Activated naive CD8-positive, alpha-beta T cell treated with anti-CD3 and anti-CD28 coated beads, Interleukin-2, amount 10 ng/mL, durations not matched to agents 7 days and 5 days (primary cell): Measurements from ENCODE around the gene NOTUM. TPM values are rescaled to one million over a fixed set of nuclear protein-coding genes. Genes with fewer than 3 reads are reported as not detected.

Source experiments
- ATAC-seq: fragments of 150-1000 bp; cut with Tn5 transposase; one replicate; pipeline ENCODE4 v1.10.0; 2021; ENCODE audit warnings: low read depth, moderate library complexity
- POLR2A ChIA-PET: fragments of 350-600 bp; sonication (Branson Sonifier 250); formaldehyde crosslinking; loops from one replicate; lab custom pipeline; 2021; ENCODE audit warnings: antibody characterized with exemption; lab: Charles Lee
- DNase-seq: peaks from one replicate; pipeline ENCODE4 v3.0.0; 2021
- H3K27ac Mint-ChIP-seq: one replicate; pipeline ENCODE4 v1.8.0; 2022; ENCODE audit warnings: mild to moderate bottlenecking, mixed read lengths
- H3K27me3 Mint-ChIP-seq: one replicate; pipeline ENCODE4 v1.8.0; 2022; ENCODE audit warnings: mild to moderate bottlenecking, moderate library complexity, mixed read lengths
- H3K36me3 Mint-ChIP-seq: one replicate; pipeline ENCODE4 v1.8.0; 2021; ENCODE audit warnings: mild to moderate bottlenecking, mixed read lengths
- H3K4me1 Mint-ChIP-seq: one replicate; pipeline ENCODE4 v1.8.0; 2021; ENCODE audit warnings: mixed read lengths
- H3K4me3 Mint-ChIP-seq: one replicate; pipeline ENCODE4 v1.8.0; 2022; ENCODE audit warnings: mild to moderate bottlenecking, moderate library complexity, mixed read lengths
- H3K9me3 Mint-ChIP-seq: one replicate; pipeline ENCODE4 v1.8.0; 2021; ENCODE audit warnings: mixed read lengths
- total RNA-seq, 2 experiments: library from RNA; stranded (reverse); gene quantifications; one replicate each; pipeline ENCODE4 v1.2.3, GENCODE V29; 2021

The NOTUM gene
- total RNA-seq, 2 experiments from 2014 or later = 0.25 to 0.26 TPM

DNA sequence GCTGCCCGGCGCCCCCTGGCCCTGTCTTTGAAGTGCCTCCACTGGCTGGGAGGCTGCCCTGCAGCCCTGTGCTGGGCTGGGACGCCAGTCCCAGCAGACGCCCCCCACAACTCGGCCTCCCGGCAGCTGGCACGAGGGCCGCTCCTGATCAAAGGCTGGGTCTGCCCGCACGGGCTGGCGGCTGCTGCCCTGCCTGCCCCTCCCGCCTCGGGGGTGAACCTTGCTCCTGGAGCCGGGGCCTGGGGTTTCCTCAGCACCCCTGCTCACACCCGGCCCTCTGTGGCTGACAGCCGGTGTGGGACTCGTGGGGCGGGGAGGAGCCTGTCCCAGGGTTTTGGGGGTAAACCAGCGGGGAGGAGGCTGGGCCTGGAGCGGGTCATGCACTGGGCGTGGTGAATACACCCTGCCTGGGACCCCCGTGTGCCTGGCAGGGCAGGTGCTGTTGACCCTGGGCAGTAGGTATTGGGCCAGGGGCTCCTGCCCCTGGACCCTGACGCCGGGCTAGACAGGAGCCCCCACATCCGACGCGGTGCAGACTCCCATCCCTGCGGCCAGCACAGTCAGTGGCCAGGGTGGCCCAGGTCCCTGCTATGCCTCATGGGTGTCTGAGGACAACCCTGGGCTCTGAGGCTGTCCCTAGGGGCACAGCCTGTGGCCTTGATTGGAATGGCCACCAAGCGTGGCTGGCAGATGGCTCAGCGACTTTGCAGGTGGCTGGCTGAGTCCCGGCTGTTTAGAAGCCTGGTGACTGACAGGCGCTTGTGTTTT, 40.0 kb upstream of the NOTUM start:
- Mint-ChIP-seq H3K4me1 (peaks cover under 1% of the 10 kb centered on the region), H3K27me3 (no peaks in the 10 kb centered on the region), H3K4me3 (no peak overlapping the region), H3K27ac (no peak overlapping the region), H3K36me3 (no peaks in the 10 kb centered on the region), H3K9me3 (no peaks in the 10 kb centered on the region)
- POLR2A ChIA-PET = no interaction called here
- no peak for DNase-seq
- no peak for ATAC-seq

DNA sequence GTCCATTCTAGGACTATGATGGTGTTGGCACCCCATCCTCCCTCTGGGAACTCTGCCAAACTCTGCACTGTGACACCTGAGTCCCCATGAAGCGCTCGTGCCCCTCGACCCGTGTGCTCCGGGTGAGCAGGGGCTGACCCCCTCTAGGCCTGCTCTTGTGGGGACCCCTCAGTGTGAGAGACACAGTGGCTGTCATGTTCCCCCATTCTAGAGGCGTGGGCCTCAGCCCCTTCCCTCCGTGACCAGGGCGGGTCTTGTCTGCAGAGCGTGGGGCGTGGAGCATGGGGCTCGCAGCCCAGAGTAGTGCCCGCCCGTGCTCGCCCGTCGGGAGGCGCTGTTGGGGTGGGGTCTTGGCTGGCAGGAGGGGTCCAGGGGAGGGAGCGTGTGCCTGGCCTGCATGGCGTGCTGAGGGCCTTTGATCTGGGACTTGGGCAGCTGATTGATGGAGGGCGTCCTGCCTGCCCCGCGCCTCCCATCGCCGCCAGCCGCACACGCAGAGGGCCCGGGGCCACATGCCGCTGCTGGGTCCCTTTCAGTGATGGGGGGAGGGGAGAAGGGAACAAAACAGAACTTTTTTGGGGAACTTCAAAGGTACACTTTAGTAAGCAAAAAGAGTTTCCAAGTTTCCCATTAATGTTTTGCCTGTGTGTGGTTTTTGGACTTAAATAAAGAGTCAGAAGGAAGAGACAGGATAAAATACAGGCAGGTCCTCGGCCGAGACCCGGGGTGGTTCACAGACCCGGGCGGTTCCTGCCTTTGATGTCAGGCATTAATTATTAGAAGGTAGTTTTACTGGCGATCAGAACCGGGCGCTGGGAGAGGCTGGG, 39.2 kb upstream of the NOTUM start:
- DNase-seq (no peak), ATAC-seq (no peak)
- Mint-ChIP-seq H3K36me3 (no peaks in the 10 kb centered on the region), H3K9me3 (no peaks in the 10 kb centered on the region), H3K4me3 (no peak overlapping the region), H3K27me3 (no peaks in the 10 kb centered on the region), H3K4me1 (no peaks in the 10 kb centered on the region), H3K27ac (no peak overlapping the region)
- POLR2A ChIA-PET = no interaction called here

DNA sequence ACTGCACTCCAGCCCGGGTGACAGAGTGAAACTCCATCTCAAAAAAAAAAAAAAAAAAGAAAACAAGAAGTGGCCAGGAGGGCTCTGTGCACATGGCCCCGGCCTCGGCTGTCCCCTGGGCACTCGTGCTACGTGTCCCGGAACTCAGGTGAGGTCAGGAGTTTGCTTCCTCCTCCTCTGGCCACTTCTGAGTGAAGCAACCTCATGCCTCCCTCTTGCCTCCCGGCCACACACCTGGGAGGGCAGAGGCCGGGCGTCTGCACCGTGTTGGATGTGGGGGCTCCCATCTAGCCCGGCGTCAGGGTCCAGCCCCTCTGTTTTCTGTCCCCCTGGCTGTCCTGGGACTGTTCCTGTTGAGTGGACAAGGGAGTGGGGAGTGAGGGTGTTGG, 38.6 kb upstream of the NOTUM start:
- no peaks in the 10 kb centered on the region for H3K9me3 Mint-ChIP-seq
- POLR2A ChIA-PET = no interaction called here

DNA sequence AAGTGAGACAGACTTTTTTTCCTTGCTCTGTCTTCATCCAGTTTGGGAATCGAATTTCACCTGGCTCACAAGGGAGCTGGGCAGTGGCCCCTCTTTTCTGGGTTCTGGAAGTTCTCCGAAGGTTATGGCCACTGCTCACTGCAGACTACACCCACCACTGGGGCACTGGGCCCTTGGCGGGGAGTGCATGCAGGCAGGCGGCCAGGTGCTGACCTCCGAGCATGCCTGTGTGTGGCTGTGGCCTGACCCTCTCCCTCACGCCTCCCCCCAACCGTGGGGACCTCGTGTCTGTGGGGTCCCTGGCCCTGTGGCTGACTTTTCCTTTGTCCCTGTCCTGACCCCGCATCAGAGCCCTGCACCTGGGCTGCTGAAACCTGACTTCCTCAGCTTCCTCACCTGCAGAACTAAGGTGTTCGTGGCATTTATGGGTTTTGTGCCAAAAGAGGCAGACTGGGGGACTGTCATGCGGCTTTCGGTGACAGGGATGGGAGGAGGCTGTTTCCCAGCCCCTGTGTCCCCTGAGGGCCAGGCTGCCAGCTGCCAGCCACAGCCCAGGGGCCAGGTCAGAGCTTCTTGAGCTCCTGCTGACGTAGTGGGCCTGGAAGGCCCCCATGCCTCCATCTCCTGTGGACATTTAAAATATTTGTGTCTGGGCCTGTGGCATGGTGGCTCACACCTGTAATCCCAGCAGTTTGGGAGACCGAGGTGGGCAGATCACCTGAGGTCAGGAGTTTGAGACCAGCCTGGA, 37.9 kb upstream of the NOTUM start:
- no peak for ATAC-seq
- POLR2A ChIA-PET = no interaction called here
- no peak for DNase-seq
- H3K4me3 Mint-ChIP-seq = no peak overlapping the region
- no peaks in the 10 kb centered on the region for H3K9me3 Mint-ChIP-seq
- no peaks in the 10 kb centered on the region for H3K36me3 Mint-ChIP-seq
- H3K4me1 Mint-ChIP-seq = no peaks in the 10 kb centered on the region
- no peaks in the 10 kb centered on the region for H3K27me3 Mint-ChIP-seq
- H3K27ac Mint-ChIP-seq = no peak overlapping the region

More for the DNA sequence above, 38.6 kb upstream of the NOTUM start:
- no peaks in the 10 kb centered on the region for H3K4me1 Mint-ChIP-seq
- H3K27ac Mint-ChIP-seq = no peak overlapping the region
- DNase-seq (no peak), ATAC-seq (no peak)
- no peak overlapping the region for H3K4me3 Mint-ChIP-seq
- H3K27me3 Mint-ChIP-seq = no peaks in the 10 kb centered on the region
- no peaks in the 10 kb centered on the region for H3K36me3 Mint-ChIP-seq

DNA sequence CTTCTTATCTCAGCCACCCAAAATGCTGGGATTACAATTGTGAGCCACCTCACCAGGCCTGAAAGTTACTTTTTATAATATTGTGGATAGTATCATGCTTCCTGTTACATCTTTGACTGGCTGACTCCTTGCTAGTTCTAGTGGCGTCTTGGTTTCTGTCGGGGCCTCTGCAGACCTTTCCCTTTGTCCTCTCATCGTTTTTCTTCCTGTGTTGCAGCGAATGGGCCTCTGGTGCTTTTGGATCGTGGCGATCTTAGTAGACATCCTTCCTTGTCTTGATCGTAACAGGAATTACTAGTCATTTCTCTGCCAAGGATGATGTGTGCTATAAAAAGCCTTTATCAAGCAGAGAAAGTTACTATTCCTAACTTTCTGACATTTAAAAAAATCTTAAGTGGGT, 37.2 kb upstream of the NOTUM start:
- H3K36me3 Mint-ChIP-seq = no peaks in the 10 kb centered on the region
- ATAC-seq = no peak
- H3K4me1 Mint-ChIP-seq = no peaks in the 10 kb centered on the region
- H3K4me3 Mint-ChIP-seq = no peak overlapping the region
- no peaks in the 10 kb centered on the region for H3K9me3 Mint-ChIP-seq
- DNase-seq = no peak
- POLR2A ChIA-PET = no interaction called here
- H3K27ac Mint-ChIP-seq = no peak overlapping the region
- H3K27me3 Mint-ChIP-seq = no peaks in the 10 kb centered on the region

DNA sequence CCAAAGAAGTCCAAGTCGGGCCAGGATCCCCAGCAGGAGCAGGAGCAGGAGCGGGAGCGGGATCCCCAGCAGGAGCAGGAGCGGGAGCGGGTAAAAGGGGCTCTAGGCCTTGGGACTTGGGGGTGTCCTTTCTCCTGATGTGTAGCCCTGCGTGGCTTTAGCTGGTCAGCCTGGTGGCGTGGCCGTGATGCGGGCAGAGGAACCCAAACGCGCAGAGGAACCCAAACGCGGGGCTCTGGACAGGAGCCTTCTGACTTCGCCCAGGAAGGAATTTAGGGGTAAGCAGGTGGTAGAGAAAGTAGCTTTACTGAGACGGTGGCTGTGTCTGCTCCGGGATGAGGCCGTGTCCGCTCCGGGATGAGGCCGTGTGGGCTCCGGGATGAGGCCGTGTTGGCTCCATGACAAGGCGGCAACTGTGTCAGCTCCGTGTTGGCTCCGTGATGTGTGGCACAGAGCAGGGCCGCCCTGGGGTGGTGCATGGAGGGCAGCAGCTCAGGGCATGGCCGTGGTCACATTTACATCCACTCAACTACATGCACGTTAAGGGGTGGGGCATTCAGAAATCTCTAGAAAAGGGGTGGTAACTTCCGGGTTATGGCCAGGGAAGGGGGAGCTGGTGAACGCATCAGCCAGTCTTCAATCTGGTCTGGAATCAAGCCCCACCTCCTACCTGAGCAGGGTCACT, 35.9 kb upstream of the NOTUM start:
- DNase-seq (no peak), ATAC-seq (no peak)
- Mint-ChIP-seq H3K27ac (no peak overlapping the region), H3K36me3 (no peaks in the 10 kb centered on the region), H3K9me3 (no peaks in the 10 kb centered on the region), H3K27me3 (no peaks in the 10 kb centered on the region), H3K4me1 (no peaks in the 10 kb centered on the region), H3K4me3 (no peak overlapping the region)
- POLR2A ChIA-PET = interaction anchor here (0.6 to 1.2 kb wide), 3 partner anchors 25 to 55 kb away, joined by 3 to 6 read pairs (median 3); partner anchors contain the start of gene CENPX

DNA sequence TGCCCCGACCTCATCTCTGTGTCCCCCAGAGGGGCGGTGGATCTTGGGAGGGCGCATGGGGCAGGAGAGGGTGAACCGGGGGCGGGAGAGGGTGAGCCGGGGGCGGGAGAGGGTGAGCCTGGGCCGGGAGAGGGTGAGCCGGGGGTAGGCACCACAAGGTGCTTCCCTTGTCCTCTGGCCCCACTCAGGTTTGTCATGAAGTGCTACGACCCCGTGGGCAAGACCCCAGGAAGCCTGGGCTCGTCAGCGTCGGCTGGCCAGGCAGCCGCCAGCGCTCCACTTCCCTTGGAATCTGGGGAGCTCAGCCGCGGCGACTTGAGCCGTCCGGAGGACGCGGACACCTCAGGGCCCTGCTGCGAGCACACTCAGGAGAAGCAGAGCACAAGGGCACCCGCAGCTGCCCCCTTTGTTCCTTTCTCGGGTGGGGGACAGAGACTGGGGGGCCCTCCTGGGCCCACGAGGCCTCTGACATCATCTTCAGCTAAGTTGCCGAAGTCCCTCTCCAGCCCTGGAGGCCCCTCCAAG, 35.3 kb upstream of the NOTUM start:
- Mint-ChIP-seq H3K4me3 (no peak overlapping the region), H3K36me3 (no peaks in the 10 kb centered on the region), H3K27ac (no peak overlapping the region), H3K4me1 (no peaks in the 10 kb centered on the region), H3K27me3 (no peaks in the 10 kb centered on the region), H3K9me3 (no peaks in the 10 kb centered on the region)
- ATAC-seq (no peak), DNase-seq (no peak)
- POLR2A ChIA-PET = interaction anchor here (1.0 to 1.2 kb wide), 2 partner anchors 26 to 34 kb away, joined by 3 to 6 read pairs; partner anchors contain the start of gene CENPX

DNA sequence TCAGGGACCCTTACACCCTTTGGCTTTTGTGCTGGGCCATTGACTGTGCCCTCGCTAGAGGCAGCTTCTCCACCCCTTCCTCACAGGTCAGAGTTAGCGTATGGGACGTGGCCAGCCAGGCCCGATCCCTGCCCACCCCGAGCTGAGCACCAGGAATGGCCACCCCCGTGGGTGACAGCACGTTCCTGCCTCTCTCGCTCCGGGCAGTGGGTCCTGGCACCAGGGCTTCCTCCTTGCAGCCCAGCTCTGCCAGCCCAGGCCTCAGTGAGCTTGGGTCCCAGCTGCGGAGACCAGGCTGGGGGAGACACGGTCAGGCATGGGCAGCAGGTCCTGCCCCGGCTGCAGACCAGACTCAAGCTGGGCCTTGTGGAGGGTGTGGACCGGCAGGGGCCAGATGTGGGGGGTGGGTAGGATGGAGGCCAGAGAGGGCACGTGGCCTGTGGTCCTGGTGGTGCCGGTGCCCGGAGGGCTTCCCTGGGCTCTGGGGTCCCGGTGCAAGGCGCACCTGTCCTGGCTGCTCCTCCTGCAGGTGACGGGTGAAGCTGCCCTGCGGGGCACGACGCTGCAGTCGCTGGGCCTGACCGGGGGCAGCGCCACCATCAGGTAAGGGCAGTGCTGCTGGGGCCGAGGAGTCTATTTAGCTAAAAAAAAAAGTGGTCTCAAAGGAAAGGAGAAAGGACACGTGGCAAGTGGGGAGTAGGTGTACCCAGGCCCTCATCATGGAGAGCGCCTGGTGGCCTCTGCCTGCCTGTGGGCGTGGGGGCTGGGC, 34.7 kb upstream of the NOTUM start:
- Mint-ChIP-seq H3K36me3 (no peaks in the 10 kb centered on the region), H3K27ac (no peak overlapping the region), H3K4me1 (no peaks in the 10 kb centered on the region), H3K4me3 (no peak overlapping the region), H3K27me3 (no peaks in the 10 kb centered on the region), H3K9me3 (no peaks in the 10 kb centered on the region)
- no peak for DNase-seq
- POLR2A ChIA-PET = interaction anchor here (0.6 kb wide), 1 partner anchor 36 kb away, joined by 3 read pairs; no protein-coding TSS in a partner anchor
- ATAC-seq = no peak

DNA sequence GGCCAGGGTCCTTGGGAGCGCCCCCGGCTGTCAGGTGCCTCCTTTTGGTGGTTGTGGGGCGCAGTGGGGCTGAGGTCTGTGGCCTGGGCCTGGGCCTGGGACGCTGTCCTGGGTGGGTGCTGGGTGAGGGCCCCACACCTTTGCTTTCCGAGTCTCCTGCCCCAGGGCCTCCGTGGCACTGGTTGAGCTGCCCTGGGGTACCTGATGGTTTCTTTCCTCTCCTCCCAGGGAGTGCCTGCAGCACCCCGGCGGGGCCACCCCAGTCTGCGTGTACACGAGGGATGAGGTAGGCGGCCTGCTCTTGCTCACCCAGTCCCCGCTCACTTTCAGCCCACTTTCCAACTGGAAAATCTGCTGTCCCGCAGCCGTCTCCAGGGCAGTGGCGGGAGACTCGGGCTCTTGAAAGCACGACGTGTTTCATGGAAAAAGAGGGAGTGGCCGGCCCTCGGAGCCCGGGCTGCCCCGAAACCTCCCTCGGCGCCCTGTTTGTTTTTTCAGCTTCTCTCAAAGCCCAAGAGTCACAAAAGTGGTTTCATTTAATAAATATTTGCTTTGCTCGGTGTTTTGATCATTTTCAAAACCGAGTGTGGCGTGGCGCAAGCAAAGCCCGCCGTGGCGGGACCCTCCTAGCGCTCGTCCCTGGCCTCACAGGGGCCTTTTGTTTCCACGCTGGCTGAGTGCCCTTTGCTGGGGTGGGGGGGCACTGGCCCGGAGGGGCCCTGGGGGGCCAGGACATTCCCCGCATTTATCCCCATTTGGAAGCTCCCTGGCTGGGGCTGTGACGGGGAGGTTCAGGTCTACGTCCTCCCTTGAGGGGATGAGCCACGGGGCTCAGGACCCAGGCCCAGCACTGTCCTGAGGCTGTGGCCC, 33.8 kb upstream of the NOTUM start:
- Mint-ChIP-seq H3K4me1 (no peaks in the 10 kb centered on the region), H3K9me3 (no peaks in the 10 kb centered on the region), H3K27ac (no peak overlapping the region), H3K27me3 (no peaks in the 10 kb centered on the region), H3K36me3 (no peaks in the 10 kb centered on the region), H3K4me3 (no peak overlapping the region)
- no peak for DNase-seq
- no peak for ATAC-seq
- POLR2A ChIA-PET = no interaction called here

DNA sequence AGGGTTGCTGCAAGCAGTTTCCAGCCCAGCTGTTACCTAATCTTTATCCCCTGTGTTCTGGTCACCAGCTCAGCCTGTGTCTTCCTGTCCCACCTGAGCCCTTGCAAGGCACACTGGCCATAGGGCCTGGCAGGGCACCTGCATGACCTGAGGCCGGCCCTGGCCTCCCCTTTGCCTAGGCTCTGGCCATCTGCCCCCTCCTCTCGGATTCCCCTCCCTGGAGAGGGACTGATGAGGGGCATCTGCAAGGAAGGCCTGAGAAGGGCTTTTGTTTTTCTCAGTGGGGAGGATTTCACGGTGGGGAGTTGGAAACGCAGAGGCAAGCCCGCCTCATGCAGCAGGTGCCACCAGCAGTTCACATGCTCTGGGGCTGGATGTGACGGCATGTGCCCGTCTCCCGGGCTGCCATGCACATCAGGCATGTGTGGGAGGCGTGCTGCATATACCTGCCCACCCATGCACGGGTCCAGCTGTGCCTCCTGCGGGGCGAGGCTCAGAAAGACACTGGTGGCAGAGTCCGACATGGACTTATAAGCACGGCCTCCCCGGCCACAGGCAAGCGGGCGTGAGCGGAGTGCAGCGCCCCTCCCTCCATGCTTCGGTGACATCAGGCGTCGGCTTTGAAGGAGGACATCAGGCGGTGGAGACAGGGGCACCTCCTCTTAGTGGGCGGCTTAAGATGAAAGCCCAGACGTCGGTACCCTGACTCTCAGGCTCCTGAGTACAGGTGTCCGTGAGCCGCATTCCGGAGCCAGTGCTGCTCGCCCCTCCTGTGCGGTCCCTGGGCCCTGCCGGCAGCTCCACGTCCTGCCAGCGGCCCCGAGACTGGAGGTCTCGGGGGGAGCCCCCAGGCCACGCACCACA, 33.0 kb upstream of the NOTUM start:
- POLR2A ChIA-PET = no interaction called here
- DNase-seq (no peak), ATAC-seq (no peak)
- no peaks in the 10 kb centered on the region for H3K9me3 Mint-ChIP-seq
- no peaks in the 10 kb centered on the region for H3K36me3 Mint-ChIP-seq
- H3K4me1 Mint-ChIP-seq = no peaks in the 10 kb centered on the region
- H3K27ac Mint-ChIP-seq = no peak overlapping the region
- no peak overlapping the region for H3K4me3 Mint-ChIP-seq
- H3K27me3 Mint-ChIP-seq = no peaks in the 10 kb centered on the region
